ENCODE data around the gene SCN1B. TPM values are rescaled to one million over a fixed set of nuclear protein-coding genes. Genes with fewer than 3 reads are reported as not detected.

SCN1B gene
- total RNA-seq, 1 donor from 2014 or later, result 21.8 TPM

Other genes with a start within 250 kb of the SCN1B start
- 3.9 and 4.7 TPM in 2 replicates for gene ZNF30, start 103.6 kb upstream of the SCN1B start, total RNA-seq
- 0.96 and 1.2 TPM in 2 replicates for gene ZNF792, start 66.2 kb upstream of the SCN1B start, total RNA-seq
- 19.5 and 23.9 TPM in 2 replicates for gene GRAMD1A, start 30.1 kb upstream of the SCN1B start, total RNA-seq
- gene HPN, start 11.3 kb downstream of the SCN1B start, total RNA-seq, result not detected in 2 replicates
- 0.91 TPM in 1 of 2 replicates, not detected in the other for gene FXYD3, start 85.4 kb downstream of the SCN1B start, total RNA-seq
- gene LGI4, start 104.6 kb downstream of the SCN1B start, total RNA-seq, result 0.68 and 1.4 TPM in 2 replicates
- gene FXYD1, start 108.4 kb downstream of the SCN1B start, total RNA-seq, result 22.9 and 36.6 TPM in 2 replicates
- not detected in 2 replicates for gene FXYD7, start 112.8 kb downstream of the SCN1B start, total RNA-seq
- gene FXYD5, start 124.3 kb downstream of the SCN1B start, total RNA-seq, result 12.0 and 19.5 TPM in 2 replicates
- not detected in 2 replicates for gene FAM187B, start 198.3 kb downstream of the SCN1B start, total RNA-seq
- 0.43 and 0.83 TPM in 2 replicates for gene LSR, start 218.5 kb downstream of the SCN1B start, total RNA-seq
- gene USF2, start 238.5 kb downstream of the SCN1B start, total RNA-seq, result 107 TPM in 2 replicates